GM12878 (cell line): ENCODE results near the gene MPPED1. TPM values are rescaled to one million over a fixed set of nuclear protein-coding genes. Genes with fewer than 3 reads are reported as not detected.

Experiments
- ATAC-seq: fragments of 200-7000 bp; cut with Tn5 transposase; 3 replicates; pipeline ENCODE4 v1.9.1; 2020; ENCODE audit warnings: mild to moderate bottlenecking, moderate library complexity
- BruUV-seq: library from RNA; stranded (reverse); fragments of 400-500 nt; replicated peaks from 2 replicates; lab custom pipeline; 2021; lab: Mats Ljungman, UMichigan
- CTCF ChIA-PET: fragments of 300-600 bp; sonication (Branson Sonifier 250); formaldehyde crosslinking; extraction: SDS; loops from one replicate; lab custom pipeline; 2021; ENCODE audit warnings: inconsistent platforms; lab: Yijun Ruan, JAX
- POLR2A ChIA-PET: fragments of 350-600 bp; formaldehyde crosslinking; extraction: SDS; loops from one replicate; lab custom pipeline; 2021; ENCODE audit warnings: inconsistent platforms; lab: Charles Lee
- RAD21 ChIA-PET: fragments of 300-600 bp; sonication (Branson Sonifier 250); formaldehyde crosslinking; loops from one replicate; lab custom pipeline; 2023; ENCODE audit warnings: antibody characterized with exemption; ENCODE audit not compliant: unreplicated experiment; lab: Charles Lee
- SMC1A ChIA-PET: fragments of 300-600 bp; sonication (Branson Sonifier 250); formaldehyde crosslinking; loops from one replicate; lab custom pipeline; 2023; ENCODE audit not compliant: unreplicated experiment, uncharacterized antibody; lab: Charles Lee
- DNase-seq: peaks from one replicate; pipeline ENCODE4 v3.0.0-alpha.2; 2011; ENCODE audit warnings: low read depth, low spot score
- FAIRE-seq: peaks from 3 replicates; lab custom pipeline; 2011; peaks lifted over from hg19 to GRCh38; lab: Jason Lieb, UNC
- H2AFZ ChIP-seq: 2 replicates; pipeline ENCODE4 v1.6.0; 2011; ENCODE audit warnings: low read depth, low read length, control low read depth; ENCODE audit not compliant: control insufficient read depth
- H3K27ac ChIP-seq: 2 replicates; pipeline ENCODE4 v1.5.1; 2011; ENCODE audit warnings: control low read depth; ENCODE audit not compliant: control insufficient read depth, insufficient read depth
- H3K27me3 ChIP-seq, 2 experiments: replicated peaks in 1 of 2; 2 replicates each; pipeline versions ENCODE4 v1.6.0 to v1.6.1; 2011; ENCODE audit warnings: low read length in 1 of 2; ENCODE audit not compliant: control insufficient read depth in 2 of 2, insufficient read depth in 2 of 2
- H3K36me3 ChIP-seq, 2 experiments: 2 replicates each; pipeline ENCODE4 v1.5.1; 2011; ENCODE audit warnings: low read length in 1 of 2; ENCODE audit not compliant: control insufficient read depth in 2 of 2, insufficient read depth in 2 of 2
- H3K4me1 ChIP-seq: 2 replicates; pipeline ENCODE4 v1.6.1; 2011; ENCODE audit warnings: mild to moderate bottlenecking, low read length, moderate library complexity, mixed read lengths; ENCODE audit not compliant: control insufficient read depth, insufficient read depth
- H3K4me2 ChIP-seq: 2 replicates; pipeline ENCODE4 v1.6.0; 2011; ENCODE audit warnings: control low read depth; ENCODE audit not compliant: control insufficient read depth, insufficient read depth
- H3K4me3 ChIP-seq: fragments of 200-600 bp; sonication (generic); 2 replicates; pipeline ENCODE4 v1.5.1; 2016
- H3K79me2 ChIP-seq: 2 replicates; pipeline ENCODE4 v1.6.0; 2011; ENCODE audit warnings: low read length; ENCODE audit not compliant: control insufficient read depth, insufficient read depth
- H3K9ac ChIP-seq: 2 replicates; pipeline ENCODE4 v1.8.0; 2011; ENCODE audit warnings: low read length, control low read depth, mixed read lengths; ENCODE audit not compliant: control insufficient read depth, insufficient read depth
- H3K9me3 ChIP-seq: replicated peaks from 3 replicates; pipeline ENCODE4 v1.5.1; 2011; ENCODE audit warnings: mild to moderate bottlenecking, low read length; ENCODE audit not compliant: control insufficient read depth, insufficient read depth
- H4K20me1 ChIP-seq: 2 replicates; pipeline ENCODE4 v1.6.0; 2011; ENCODE audit not compliant: control insufficient read depth, insufficient read depth
- BRCA1 ChIP-seq: IDR thresholded peaks from 2 replicates; pipeline ENCODE4 v1.6.1; 2011; ENCODE audit warnings: low read depth, low read length, improper control_type of control experiment
- CHD2 ChIP-seq: IDR thresholded peaks from 2 replicates; pipeline ENCODE4 v1.6.1; 2011; ENCODE audit warnings: low read depth, low read length, improper control_type of control experiment, borderline replicate concordance
- ESRRA ChIP-seq: IDR thresholded peaks from 2 replicates; pipeline ENCODE4 v1.6.1; 2012; ENCODE audit warnings: mild to moderate bottlenecking, low read length, improper control_type of control experiment
- FOXM1 ChIP-seq: IDR thresholded peaks from 2 replicates; pipeline ENCODE4 v1.6.1; 2012; ENCODE audit warnings: low read depth, mild to moderate bottlenecking, inconsistent platforms, low read length, moderate library complexity
- GABPA ChIP-seq: IDR thresholded peaks from 2 replicates; pipeline ENCODE4 v1.6.1; 2014; ENCODE audit warnings: antibody characterized with exemption, low read depth, mild to moderate bottlenecking, inconsistent platforms
- HDGF ChIP-seq: fragments of 450-650 bp; IDR thresholded peaks from 2 replicates; pipeline ENCODE4 v1.6.1; 2016; ENCODE audit warnings: antibody characterized with exemption
- MYC ChIP-seq: IDR thresholded peaks from 2 replicates; pipeline ENCODE4 v1.6.1; 2011; ENCODE audit warnings: mild to moderate bottlenecking, low read length, moderate library complexity, inconsistent platforms; ENCODE audit not compliant: insufficient read depth, insufficient replicate concordance, insufficient read length, severe bottlenecking
- RAD21 ChIP-seq: IDR thresholded peaks from 2 replicates; pipeline ENCODE4 v1.6.1; 2011; ENCODE audit warnings: mild to moderate bottlenecking, low read depth, low read length, moderate library complexity; ENCODE audit not compliant: insufficient read depth
- RAD51 ChIP-seq: fragments of 450-650 bp; IDR thresholded peaks from 2 replicates; pipeline ENCODE4 v1.6.1; 2016; ENCODE audit warnings: moderate library complexity, mild to moderate bottlenecking, inconsistent platforms
- REST ChIP-seq: IDR thresholded peaks from 2 replicates; pipeline ENCODE4 v1.6.1; 2012; ENCODE audit warnings: mild to moderate bottlenecking, low read depth, low read length
- RUNX3 ChIP-seq: IDR thresholded peaks from 2 replicates; pipeline ENCODE4 v1.6.1; 2012; ENCODE audit warnings: low read length, inconsistent platforms
- SIN3A ChIP-seq: IDR thresholded peaks from 2 replicates; pipeline ENCODE4 v1.6.1; 2012; ENCODE audit warnings: low read depth, low read length, improper control_type of control experiment
- TCF12 ChIP-seq: IDR thresholded peaks from 2 replicates; pipeline ENCODE4 v1.6.1; 2011; ENCODE audit warnings: low read depth, mild to moderate bottlenecking, low read length
- USF2 ChIP-seq: IDR thresholded peaks from 2 replicates; pipeline ENCODE4 v1.6.1; 2011; ENCODE audit warnings: low read depth, low read length, improper control_type of control experiment, borderline replicate concordance
- WGBS: methylation state at CpG from one replicate; pipeline ENCODE4 v1.1.6; 2016; ENCODE audit warnings: low lambda C conversion rate; ENCODE audit not compliant: insufficient replicate concordance, insufficient coverage; ENCODE audit errors: missing lambda C conversion rate; 5-methylcytosine and 5-hydroxymethylcytosine counted together
- in situ Hi-C: fragments of 300-500 bp; cut with MboI; formaldehyde crosslinking; loops from 9 replicates; pipeline ENCODE4 v1.14.3; 2018; ENCODE audit warnings: mixed read lengths
- intact Hi-C: fragments of 100-400 bp; cut with micrococcal nuclease; formaldehyde crosslinking; loops from one replicate; pipeline ENCODE4 v1.14.2; 2022; ENCODE audit not compliant: unreplicated experiment
- polyA plus RNA-seq, 11 experiments: library from polyadenylated mRNA; depleted of rRNA in 4 of 11; unstranded in 6 of 11; stranded (reverse) in 5 of 11; fragments of >200 nt; fragmentation: Nextera tagmentation in 4 of 11; fragmentation: Illumina TruSeq in 1 of 11; extraction: Ambion mirVana in 4 of 11; extraction: Trizol in 1 of 11; gene quantifications; 1 replicate in 1 of 11; 2 replicates in 10 of 11; pipeline versions ENCODE4 v1.2.1 to v1.2.3, GENCODE V29; 2011 to 2016; ENCODE audit warnings: inconsistent platforms in 2 of 11, missing spikeins in 2 of 11, low read depth in 1 of 11
- total RNA-seq, 4 experiments: library from RNA; depleted of rRNA in 3 of 4; stranded (reverse); fragments of >200 nt in 3 of 4; fragmentation: Illumina TruSeq in 1 of 4; extraction: Trizol in 1 of 4; gene quantifications; 2 replicates each; pipeline versions ENCODE4 v1.2.1 to v1.2.3, GENCODE V29; 2013 to 2021
- TF ChIP-seq, protein P1 (sequence below): fragments of 450-650 bp; formaldehyde crosslinking; IDR thresholded peaks from 2 replicates; pipeline ENCODE4 v1.5.0; 2022; ENCODE audit warnings: mild to moderate bottlenecking, missing genetic modification characterization

The MPPED1 gene
- total and polyA plus RNA-seq, 10 of the 15 experiments (the other 5 are each of a cell fraction or from before 2014, with no cell fraction given), result 0.11 TPM; not detected in 9

GRCh38 chr22:43479301-43479950, 67.6 kb downstream of the MPPED1 start:
- no peaks in the 10 kb centered on the region for H3K9me3 ChIP-seq
- no peak for DNase-seq
- H3K4me1 ChIP-seq, result 0 out of 2 replicates have a peak, but pooled peaks cover 4% of the 10 kb centered on the region
- H4K20me1 ChIP-seq, result no peaks in the 10 kb centered on the region
- no peak for ATAC-seq
- FAIRE-seq, result no peak
- no peaks in the 10 kb centered on the region; a peak in 1 of 4 replicates for H3K27me3 ChIP-seq
- WGBS, result 24% methylated on average over 7 of the region's 7 CpGs
- CTCF ChIA-PET, result no interaction called here
- H2AFZ ChIP-seq, result no peak overlapping the region
- no peak overlapping the region for H3K9ac ChIP-seq
- RAD21 ChIA-PET, result no interaction called here
- no peak overlapping the region for H3K27ac ChIP-seq
- intact Hi-C loops, result no loop called here
- no TSS peak for BruUV-seq
- H3K36me3 ChIP-seq, result no peaks in the 10 kb centered on the region
- no peak overlapping the region for H3K4me3 ChIP-seq
- TF ChIP-seq RAD21, result no peak
- no peak for TF ChIP-seq SIN3A
- TF ChIP-seq ESRRA, result no peak
- no peak for TF ChIP-seq TCF12
- TF ChIP-seq CHD2, result no peak
- TF ChIP-seq BRCA1, result no peak
- no peak for TF ChIP-seq RUNX3
- TF ChIP-seq RAD51, result no peak
- no peak for TF ChIP-seq USF2
- no peak for TF ChIP-seq HDGF
- TF ChIP-seq MYC, result no peak
- TF ChIP-seq, protein P1, sequence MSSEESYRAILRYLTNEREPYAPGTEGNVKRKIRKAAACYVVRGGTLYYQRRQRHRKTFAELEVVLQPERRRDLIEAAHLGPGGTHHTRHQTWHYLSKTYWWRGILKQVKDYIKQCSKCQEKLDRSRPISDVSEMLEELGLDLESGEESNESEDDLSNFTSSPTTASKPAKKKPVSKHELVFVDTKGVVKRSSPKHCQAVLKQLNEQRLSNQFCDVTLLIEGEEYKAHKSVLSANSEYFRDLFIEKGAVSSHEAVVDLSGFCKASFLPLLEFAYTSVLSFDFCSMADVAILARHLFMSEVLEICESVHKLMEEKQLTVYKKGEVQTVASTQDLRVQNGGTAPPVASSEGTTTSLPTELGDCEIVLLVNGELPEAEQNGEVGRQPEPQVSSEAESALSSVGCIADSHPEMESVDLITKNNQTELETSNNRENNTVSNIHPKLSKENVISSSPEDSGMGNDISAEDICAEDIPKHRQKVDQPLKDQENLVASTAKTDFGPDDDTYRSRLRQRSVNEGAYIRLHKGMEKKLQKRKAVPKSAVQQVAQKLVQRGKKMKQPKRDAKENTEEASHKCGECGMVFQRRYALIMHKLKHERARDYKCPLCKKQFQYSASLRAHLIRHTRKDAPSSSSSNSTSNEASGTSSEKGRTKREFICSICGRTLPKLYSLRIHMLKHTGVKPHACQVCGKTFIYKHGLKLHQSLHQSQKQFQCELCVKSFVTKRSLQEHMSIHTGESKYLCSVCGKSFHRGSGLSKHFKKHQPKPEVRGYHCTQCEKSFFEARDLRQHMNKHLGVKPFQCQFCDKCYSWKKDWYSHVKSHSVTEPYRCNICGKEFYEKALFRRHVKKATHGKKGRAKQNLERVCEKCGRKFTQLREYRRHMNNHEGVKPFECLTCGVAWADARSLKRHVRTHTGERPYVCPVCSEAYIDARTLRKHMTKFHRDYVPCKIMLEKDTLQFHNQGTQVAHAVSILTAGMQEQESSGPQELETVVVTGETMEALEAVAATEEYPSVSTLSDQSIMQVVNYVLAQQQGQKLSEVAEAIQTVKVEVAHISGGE (CRISPR knock-in tag), result no peak
- no peak for TF ChIP-seq REST
- no peak for TF ChIP-seq FOXM1
- TF ChIP-seq GABPA, result no peak
- POLR2A ChIA-PET, result no interaction called here
- no peaks in the 10 kb centered on the region for H3K79me2 ChIP-seq
- in situ Hi-C loops, result no loop called here
- SMC1A ChIA-PET, result no interaction called here
- H3K4me2 ChIP-seq, result no peak overlapping the region
